HepG2 (cell line): ENCODE results near the gene GPX7. TPM values are rescaled to one million over a fixed set of nuclear protein-coding genes. Genes with fewer than 3 reads are reported as not detected.

Source experiments
- ATAC-seq: fragments of 200-7000 bp; cut with Tn5 transposase; 3 replicates; pipeline ENCODE4 v1.9.1; 2020; ENCODE audit warnings: mild to moderate bottlenecking, moderate library complexity
- BruUV-seq: library from RNA; stranded (reverse); fragments of 400-500 nt; replicated peaks from 2 replicates; lab custom pipeline; 2021; lab: Mats Ljungman, UMichigan
- CTCF ChIA-PET: fragments of 300-600 bp; formaldehyde crosslinking; extraction: SDS; loops from one replicate; lab custom pipeline; 2021; ENCODE audit warnings: low total read pairs, inconsistent platforms, low intra/inter-chr PET ratio; lab: Yijun Ruan, JAX
- POLR2A ChIA-PET: fragments of 350-600 bp; sonication (Branson Sonifier 250); formaldehyde crosslinking; loops from one replicate; lab custom pipeline; 2020; ENCODE audit warnings: antibody characterized with exemption, inconsistent platforms; lab: Yijun Ruan, JAX
- DNase-seq: peaks from one replicate; pipeline ENCODE4 v3.0.0-alpha.2; 2015; ENCODE audit warnings: low spot score
- FAIRE-seq: peaks from 3 replicates; lab custom pipeline; 2011; peaks lifted over from hg19 to GRCh38; lab: Jason Lieb, UNC
- H2AFZ ChIP-seq: one replicate; pipeline ENCODE4 v1.6.1; 2011; ENCODE audit warnings: low read length, inconsistent platforms
- H3K27ac ChIP-seq: fragments of 300-600 bp; 3 replicates; pipeline ENCODE4 v1.8.0; 2011; ENCODE audit warnings: mixed run types, mild to moderate bottlenecking, mixed read lengths, low read length, inconsistent platforms; ENCODE audit not compliant: insufficient read depth; ENCODE audit errors: extremely low read length
- H3K27me3 ChIP-seq, 2 experiments: fragments of 200-600 bp in 1 of 2; 2 replicates in 1 of 2; 3 replicates in 1 of 2; pipeline versions ENCODE4 v1.6.0 to v1.8.0; 2011; ENCODE audit warnings: low read length in 2 of 2, mild to moderate bottlenecking in 2 of 2, moderate library complexity in 2 of 2, inconsistent platforms in 1 of 2; ENCODE audit not compliant: insufficient read depth in 2 of 2, control insufficient read depth in 1 of 2
- H3K36me3 ChIP-seq, 2 experiments: fragments of 200-600 bp in 1 of 2; replicated peaks in 1 of 2; 2 replicates in 1 of 2; 3 replicates in 1 of 2; pipeline versions ENCODE4 v1.5.1 to v1.8.0; 2011; ENCODE audit warnings: low read length in 2 of 2, inconsistent platforms in 1 of 2; ENCODE audit not compliant: insufficient read depth in 2 of 2, control insufficient read depth in 1 of 2
- H3K4me1 ChIP-seq: 2 replicates; pipeline ENCODE4 v1.5.1; 2012; ENCODE audit warnings: low read length, inconsistent platforms; ENCODE audit not compliant: insufficient read depth
- H3K4me2 ChIP-seq: 2 replicates; pipeline ENCODE4 v1.6.0; 2011; ENCODE audit warnings: low read depth, low read length, inconsistent platforms
- H3K4me3 ChIP-seq, 3 experiments: fragments of 200-600 bp in 1 of 3; sonication (generic), shearing (Covaris generic) in 1 of 3; replicated peaks in 1 of 3; 2 replicates each; pipeline ENCODE4 v1.5.1; 2011 to 2016; ENCODE audit warnings: low read length in 3 of 3, inconsistent platforms in 2 of 3, low read depth in 2 of 3, mild to moderate bottlenecking in 2 of 3, control low read depth in 1 of 3, mixed read lengths in 1 of 3; ENCODE audit not compliant: insufficient read depth in 1 of 3
- H3K79me2 ChIP-seq: one replicate; pipeline ENCODE4 v1.6.1; 2011; ENCODE audit warnings: low read length, inconsistent platforms; ENCODE audit not compliant: insufficient read depth
- H3K9ac ChIP-seq: 2 replicates; pipeline ENCODE4 v1.6.0; 2011; ENCODE audit warnings: mild to moderate bottlenecking, low read depth, low read length, inconsistent platforms; ENCODE audit not compliant: insufficient read depth
- H3K9me3 ChIP-seq: 2 replicates; pipeline ENCODE4 v1.5.1; 2012; ENCODE audit warnings: mild to moderate bottlenecking, low read length
- H4K20me1 ChIP-seq: 2 replicates; pipeline ENCODE4 v1.6.0; 2011; ENCODE audit warnings: inconsistent platforms, mild to moderate bottlenecking, low read length, moderate library complexity; ENCODE audit not compliant: insufficient read depth
- KLF13 ChIP-seq: sonication (generic); formaldehyde crosslinking; IDR thresholded peaks from 2 replicates; pipeline ENCODE4 v1.4.0; 2020; ENCODE audit warnings: mild to moderate bottlenecking, missing genetic modification reagents
- RARA ChIP-seq: IDR thresholded peaks from 2 replicates; pipeline ENCODE4 v1.6.1; 2016; ENCODE audit warnings: missing genetic modification reagents, missing compliant biosample characterization
- SP140L ChIP-seq: sonication (generic); formaldehyde crosslinking; IDR thresholded peaks from 2 replicates; pipeline ENCODE4 v1.4.0; 2020; ENCODE audit warnings: missing genetic modification reagents, borderline replicate concordance
- ZFP91 ChIP-seq: sonication (generic); formaldehyde crosslinking; IDR thresholded peaks from 2 replicates; pipeline ENCODE4 v1.9.0; 2022; ENCODE audit warnings: missing genetic modification reagents, mild to moderate bottlenecking, borderline replicate concordance
- ZNF337 ChIP-seq: sonication (generic); formaldehyde crosslinking; IDR thresholded peaks from 2 replicates; pipeline ENCODE4 v1.5.1; 2020; ENCODE audit warnings: missing genetic modification reagents, low read depth, mild to moderate bottlenecking, borderline replicate concordance
- ZNF569 ChIP-seq: sonication (generic); formaldehyde crosslinking; IDR thresholded peaks from 2 replicates; pipeline ENCODE4 v1.5.0; 2020; ENCODE audit warnings: mild to moderate bottlenecking, missing genetic modification reagents, moderate library complexity, borderline replicate concordance
- ZSCAN9 ChIP-seq: IDR thresholded peaks from 2 replicates; pipeline ENCODE4 v1.6.1; 2016; ENCODE audit warnings: borderline replicate concordance
- WGBS: methylation state at CpG from one replicate; pipeline ENCODE4 v1.1.6; 2017; ENCODE audit warnings: low lambda C conversion rate; 5-methylcytosine and 5-hydroxymethylcytosine counted together
- in situ Hi-C: cut with HindIII; loops from 2 replicates; pipeline ENCODE4 v1.10.0; 2017; ENCODE audit warnings: low pct_unique_long_range_greater_than_20kb; ENCODE audit not compliant: extremely low pct_ligation_motif_present
- intact Hi-C: fragments of 100-400 bp; cut with micrococcal nuclease; formaldehyde crosslinking; loops from one replicate; pipeline ENCODE4 v1.10.0; 2022; ENCODE audit not compliant: unreplicated experiment
- polyA plus RNA-seq, 8 experiments: library from polyadenylated mRNA; depleted of rRNA in 3 of 8; stranded (reverse) in 7 of 8; unstranded in 1 of 8; fragments of >200 nt; fragmentation: Illumina TruSeq in 4 of 8; extraction: Trizol in 4 of 8; gene quantifications; 2 replicates each; pipeline versions ENCODE4 v1.2.1 to v1.2.3, GENCODE V29; 2011 to 2016; ENCODE audit warnings: low read depth in 4 of 8, missing spikeins in 1 of 8, mixed read lengths in 1 of 8; ENCODE audit not compliant: insufficient read depth in 1 of 8
- total RNA-seq, 5 experiments: library from RNA; depleted of rRNA; stranded (reverse); fragments of >200 nt; fragmentation: Illumina TruSeq; extraction: Trizol; gene quantifications; 2 replicates each; pipeline ENCODE4 v1.2.3, GENCODE V29; 2016; ENCODE audit warnings: low read depth in 1 of 5
- TF ChIP-seq, protein P1 (sequence below): sonication (generic); formaldehyde crosslinking; IDR thresholded peaks from 2 replicates; pipeline ENCODE4 v1.4.0; 2020; ENCODE audit warnings: missing genetic modification reagents

Gene GPX7
- total and polyA plus RNA-seq, 2 of the 13 experiments (the other 11 are each of a cell fraction or from before 2014, with no cell fraction given), result 14.1 to 16.2 TPM

- 3% methylated on average over 2 of the region's 2 CpGs for WGBS
- no peaks in the 10 kb centered on the region for H3K27me3 ChIP-seq
- no TSS peak for BruUV-seq
- no peaks in the 10 kb centered on the region for H3K36me3 ChIP-seq
- H3K79me2 ChIP-seq, result no peaks in the 10 kb centered on the region
- intact Hi-C loops, result no loop called here
- no peak overlapping the region for H2AFZ ChIP-seq
- H4K20me1 ChIP-seq, result no peaks in the 10 kb centered on the region
- H3K27ac ChIP-seq, result no peak overlapping the region
- peaks cover 17% of the 10 kb centered on the region for H3K4me1 ChIP-seq
- H3K4me3 ChIP-seq, result no peak overlapping the region
- CTCF ChIA-PET, result no interaction called here
- no peak for TF ChIP-seq KLF13
- TF ChIP-seq ZSCAN9 (CRISPR knock-in tag), result no peak
- TF ChIP-seq RARA, result no peak
- TF ChIP-seq, protein P1, sequence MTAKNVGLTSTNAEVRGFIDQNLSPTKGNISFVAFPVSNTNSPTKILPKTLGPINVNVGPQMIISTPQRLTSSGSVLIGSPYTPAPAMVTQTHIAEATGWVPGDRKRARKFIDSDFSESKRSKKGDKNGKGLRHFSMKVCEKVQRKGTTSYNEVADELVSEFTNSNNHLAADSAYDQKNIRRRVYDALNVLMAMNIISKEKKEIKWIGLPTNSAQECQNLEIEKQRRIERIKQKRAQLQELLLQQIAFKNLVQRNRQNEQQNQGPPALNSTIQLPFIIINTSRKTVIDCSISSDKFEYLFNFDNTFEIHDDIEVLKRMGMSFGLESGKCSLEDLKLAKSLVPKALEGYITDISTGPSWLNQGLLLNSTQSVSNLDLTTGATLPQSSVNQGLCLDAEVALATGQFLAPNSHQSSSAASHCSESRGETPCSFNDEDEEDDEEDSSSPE, result no peak
- no peak for TF ChIP-seq ZFP91 (CRISPR knock-in tag)
- no peak for TF ChIP-seq ZNF337 (CRISPR knock-in tag)
- no peak for TF ChIP-seq SP140L (CRISPR knock-in tag)
- no peak for TF ChIP-seq ZNF569 (CRISPR knock-in tag)
- DNase-seq (no peak), FAIRE-seq (no peak), ATAC-seq (no peak)
- H3K9ac ChIP-seq, result no peak overlapping the region
- POLR2A ChIA-PET, result no interaction called here
- H3K4me2 ChIP-seq, result no peak overlapping the region
- H3K9me3 ChIP-seq, result no peaks in the 10 kb centered on the region
- in situ Hi-C loops, result no loop called here
These were observed 4.3 kb upstream of the GPX7 start for GRCh38 chr1:52597912-52598311.
